K562 (cell line): ENCODE results near the gene ASPRV1. TPM values are rescaled to one million over a fixed set of nuclear protein-coding genes. Genes with fewer than 3 reads are reported as not detected.

Experiments
- CHD1 ChIP-seq: fragments of 200-600 bp; sonication (generic); IDR thresholded peaks from one replicate; pipeline ENCODE4 v1.6.1; 2012; ENCODE audit warnings: mild to moderate bottlenecking, moderate library complexity, low read length, inconsistent platforms
- GTF2E2 ChIP-seq: fragments of 200-800 bp; sonication (Bioruptor generic); IDR thresholded peaks from 2 replicates; pipeline ENCODE4 v1.6.1; 2016; ENCODE audit warnings: missing genetic modification characterization, missing compliant biosample characterization
- KHSRP ChIP-seq: fragments of 450-650 bp; IDR thresholded peaks from 2 replicates; pipeline ENCODE4 v1.6.1; 2017
- NELFE ChIP-seq: IDR thresholded peaks from 2 replicates; pipeline ENCODE4 v1.6.1; 2011; ENCODE audit warnings: mild to moderate bottlenecking; ENCODE audit not compliant: insufficient read depth, insufficient read length
- NUFIP1 ChIP-seq: fragments of 450-650 bp; IDR thresholded peaks from 2 replicates; pipeline ENCODE4 v1.6.1; 2018; ENCODE audit not compliant: partially characterized antibody
- PHF21A ChIP-seq: fragments of 450-650 bp; IDR thresholded peaks from 2 replicates; pipeline ENCODE4 v1.6.1; 2017; ENCODE audit warnings: low read depth, borderline replicate concordance
- RBM22 ChIP-seq: fragments of 200-400 bp; formaldehyde crosslinking; IDR thresholded peaks from 2 replicates; pipeline ENCODE4 v1.6.1; 2018; ENCODE audit warnings: low read length, low read depth; ENCODE audit not compliant: poor library complexity, severe bottlenecking
- SAFB ChIP-seq: fragments of 200-400 bp; formaldehyde crosslinking; IDR thresholded peaks from 2 replicates; pipeline ENCODE4 v1.6.1; 2017; ENCODE audit warnings: low read depth, low read length, borderline replicate concordance
- SP2 ChIP-seq: IDR thresholded peaks from 2 replicates; pipeline ENCODE4 v1.6.1; 2011; ENCODE audit warnings: mild to moderate bottlenecking, low read depth, low read length, moderate library complexity; ENCODE audit not compliant: poor library complexity, severe bottlenecking; ENCODE audit errors: extremely low read depth
- TAF1 ChIP-seq: IDR thresholded peaks from 2 replicates; pipeline ENCODE4 v1.6.1; 2011; ENCODE audit warnings: mild to moderate bottlenecking, low read length, moderate library complexity; ENCODE audit not compliant: insufficient read depth, control insufficient read depth, severe bottlenecking; ENCODE audit errors: extremely low read depth
- U2AF1 ChIP-seq: fragments of 200-400 bp; formaldehyde crosslinking; optimal IDR thresholded peaks from 2 replicates; pipeline ENCODE3; 2017; ENCODE audit warnings: mild to moderate bottlenecking, low read depth, low read length, moderate library complexity
- ZC3H4 ChIP-seq: sonication (generic); formaldehyde crosslinking; IDR thresholded peaks from 2 replicates; pipeline ENCODE4 v1.9.0; 2021; ENCODE audit warnings: missing genetic modification reagents, borderline replicate concordance
- ZNF347 ChIP-seq: fragments of 450-650 bp; formaldehyde crosslinking; IDR thresholded peaks from 2 replicates; pipeline ENCODE4 v1.4.0; 2020; ENCODE audit warnings: low read depth, mild to moderate bottlenecking, moderate library complexity
- polyA plus RNA-seq, 8 experiments: library from polyadenylated mRNA; depleted of rRNA in 4 of 8; stranded (reverse) in 5 of 8; unstranded in 3 of 8; fragments of >200 nt; fragmentation: Nextera tagmentation in 2 of 8; fragmentation: Illumina TruSeq in 1 of 8; extraction: Ambion mirVana in 2 of 8; extraction: Trizol in 1 of 8; gene quantifications; 2 replicates each; pipeline versions ENCODE4 v1.2.1 to v1.2.3, GENCODE V29; 2011 to 2014; ENCODE audit warnings: inconsistent platforms in 1 of 8, missing spikeins in 1 of 8
- total RNA-seq, 7 experiments: library from RNA; depleted of rRNA in 6 of 7; stranded (reverse); fragments of >200 nt in 6 of 7; fragmentation: Illumina TruSeq in 2 of 7; extraction: Trizol in 2 of 7; gene quantifications; 2 replicates each; pipeline versions ENCODE4 v1.2.1 to v1.2.3, GENCODE V29; 2011 to 2021; ENCODE audit warnings: low replicate concordance in 1 of 7
- TF ChIP-seq, protein P1 (sequence below), 2 experiments: fragments of 450-650 bp; IDR thresholded peaks; 2 replicates each; pipeline ENCODE4 v1.6.1; 2018; ENCODE audit warnings: mild to moderate bottlenecking in 2 of 2, low read depth in 1 of 2; ENCODE audit not compliant: partially characterized antibody in 2 of 2
- TF ChIP-seq, protein P2 (sequence below): fragments of 450-650 bp; IDR thresholded peaks from 2 replicates; pipeline ENCODE4 v1.6.1; 2017; ENCODE audit warnings: antibody characterized with exemption
- TF ChIP-seq, protein P3 (sequence below), 2 experiments: fragments of 450-650 bp; IDR thresholded peaks; 2 replicates each; pipeline ENCODE4 v1.6.1; 2016
- TF ChIP-seq, protein P4 (sequence below): fragments of 200-800 bp; sonication (Bioruptor generic); IDR thresholded peaks from 2 replicates; pipeline ENCODE4 v1.6.1; 2017; ENCODE audit warnings: missing genetic modification characterization, missing compliant biosample characterization

ASPRV1 gene
- total and polyA plus RNA-seq, 9 of the 15 experiments (the other 6 are each of a cell fraction or from before 2014, with no cell fraction given): 0.17 to 0.72 (median 0.47) TPM; not detected in 1

DNA sequence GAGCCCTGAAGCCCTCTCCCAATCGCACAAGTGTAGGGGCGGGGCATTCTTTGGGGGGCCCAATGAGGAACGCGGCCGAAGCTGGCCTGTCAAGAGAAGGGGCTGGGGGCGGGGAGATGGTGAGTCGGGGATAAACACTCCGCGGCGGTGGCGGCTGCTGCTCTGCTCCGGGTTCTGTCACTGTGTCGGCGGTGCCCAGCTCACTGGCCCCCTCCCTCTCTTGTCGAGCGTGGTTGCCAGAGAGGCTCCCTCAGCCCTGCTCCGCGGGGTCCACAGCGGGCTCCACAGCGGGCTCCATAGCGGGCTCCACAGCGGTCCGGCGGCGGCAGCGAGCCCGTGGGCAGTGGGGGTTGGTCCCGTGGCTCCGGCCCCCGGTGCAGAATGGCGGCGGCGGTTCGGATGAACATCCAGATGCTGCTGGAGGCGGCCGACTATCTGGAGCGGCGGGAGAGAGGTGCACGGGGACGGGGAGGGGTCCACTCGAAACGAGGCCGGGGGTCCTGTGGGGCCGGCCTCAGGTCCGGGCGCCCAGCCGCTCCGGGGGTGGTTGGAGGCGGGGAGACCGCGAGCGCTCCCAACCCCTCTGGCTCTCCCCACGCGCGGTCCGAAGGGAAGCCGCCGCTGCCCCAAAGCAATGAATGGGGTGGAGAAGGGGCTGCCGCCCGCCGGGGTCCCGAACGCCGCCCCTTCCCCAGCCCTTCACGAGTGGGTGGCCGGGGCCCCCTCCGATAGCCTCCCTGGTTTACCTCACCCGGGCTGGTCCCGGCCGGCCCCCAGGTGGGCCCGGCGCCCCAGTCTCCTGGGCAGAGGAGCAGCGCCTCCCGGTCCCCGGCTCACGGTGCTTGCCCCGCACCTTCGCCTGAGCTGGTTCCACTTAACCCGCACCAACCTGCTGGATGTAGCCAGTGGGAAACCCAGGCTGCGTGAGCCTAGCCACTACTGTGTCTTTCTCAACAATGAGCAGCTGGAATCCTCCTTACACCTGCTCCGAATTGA lies 46.2 kb downstream of the ASPRV1 start, which contains the start of gene MXD1 (continued):
- TF ChIP-seq RBM22 (peak; percentile 95), ZNF347 (CRISPR knock-in tag) (no peak), NUFIP1 (no peak), CHD1 (peak; percentile 42), GTF2E2 (peak; percentile 67; the same call in 1 of the 2 replicates), U2AF1 (peak; percentile 70), SAFB (peak; percentile 87), SP2 (peak; percentile 79), TAF1 (peak; percentile 94), ZC3H4 (CRISPR knock-in tag) (peak; percentile 70; the same call in 1 of the 2 replicates), KHSRP (no peak), NELFE (peak; percentile 43), PHF21A (no peak)
- TF ChIP-seq, protein P1, sequence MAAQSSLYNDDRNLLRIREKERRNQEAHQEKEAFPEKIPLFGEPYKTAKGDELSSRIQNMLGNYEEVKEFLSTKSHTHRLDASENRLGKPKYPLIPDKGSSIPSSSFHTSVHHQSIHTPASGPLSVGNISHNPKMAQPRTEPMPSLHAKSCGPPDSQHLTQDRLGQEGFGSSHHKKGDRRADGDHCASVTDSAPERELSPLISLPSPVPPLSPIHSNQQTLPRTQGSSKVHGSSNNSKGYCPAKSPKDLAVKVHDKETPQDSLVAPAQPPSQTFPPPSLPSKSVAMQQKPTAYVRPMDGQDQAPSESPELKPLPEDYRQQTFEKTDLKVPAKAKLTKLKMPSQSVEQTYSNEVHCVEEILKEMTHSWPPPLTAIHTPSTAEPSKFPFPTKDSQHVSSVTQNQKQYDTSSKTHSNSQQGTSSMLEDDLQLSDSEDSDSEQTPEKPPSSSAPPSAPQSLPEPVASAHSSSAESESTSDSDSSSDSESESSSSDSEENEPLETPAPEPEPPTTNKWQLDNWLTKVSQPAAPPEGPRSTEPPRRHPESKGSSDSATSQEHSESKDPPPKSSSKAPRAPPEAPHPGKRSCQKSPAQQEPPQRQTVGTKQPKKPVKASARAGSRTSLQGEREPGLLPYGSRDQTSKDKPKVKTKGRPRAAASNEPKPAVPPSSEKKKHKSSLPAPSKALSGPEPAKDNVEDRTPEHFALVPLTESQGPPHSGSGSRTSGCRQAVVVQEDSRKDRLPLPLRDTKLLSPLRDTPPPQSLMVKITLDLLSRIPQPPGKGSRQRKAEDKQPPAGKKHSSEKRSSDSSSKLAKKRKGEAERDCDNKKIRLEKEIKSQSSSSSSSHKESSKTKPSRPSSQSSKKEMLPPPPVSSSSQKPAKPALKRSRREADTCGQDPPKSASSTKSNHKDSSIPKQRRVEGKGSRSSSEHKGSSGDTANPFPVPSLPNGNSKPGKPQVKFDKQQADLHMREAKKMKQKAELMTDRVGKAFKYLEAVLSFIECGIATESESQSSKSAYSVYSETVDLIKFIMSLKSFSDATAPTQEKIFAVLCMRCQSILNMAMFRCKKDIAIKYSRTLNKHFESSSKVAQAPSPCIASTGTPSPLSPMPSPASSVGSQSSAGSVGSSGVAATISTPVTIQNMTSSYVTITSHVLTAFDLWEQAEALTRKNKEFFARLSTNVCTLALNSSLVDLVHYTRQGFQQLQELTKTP (IDR thresholded peaks at IDR 0.05; ENCODE audit: low read depth in 1 of 2, partially characterized antibody in 2 of 2): no peak
- TF ChIP-seq, protein P2, sequence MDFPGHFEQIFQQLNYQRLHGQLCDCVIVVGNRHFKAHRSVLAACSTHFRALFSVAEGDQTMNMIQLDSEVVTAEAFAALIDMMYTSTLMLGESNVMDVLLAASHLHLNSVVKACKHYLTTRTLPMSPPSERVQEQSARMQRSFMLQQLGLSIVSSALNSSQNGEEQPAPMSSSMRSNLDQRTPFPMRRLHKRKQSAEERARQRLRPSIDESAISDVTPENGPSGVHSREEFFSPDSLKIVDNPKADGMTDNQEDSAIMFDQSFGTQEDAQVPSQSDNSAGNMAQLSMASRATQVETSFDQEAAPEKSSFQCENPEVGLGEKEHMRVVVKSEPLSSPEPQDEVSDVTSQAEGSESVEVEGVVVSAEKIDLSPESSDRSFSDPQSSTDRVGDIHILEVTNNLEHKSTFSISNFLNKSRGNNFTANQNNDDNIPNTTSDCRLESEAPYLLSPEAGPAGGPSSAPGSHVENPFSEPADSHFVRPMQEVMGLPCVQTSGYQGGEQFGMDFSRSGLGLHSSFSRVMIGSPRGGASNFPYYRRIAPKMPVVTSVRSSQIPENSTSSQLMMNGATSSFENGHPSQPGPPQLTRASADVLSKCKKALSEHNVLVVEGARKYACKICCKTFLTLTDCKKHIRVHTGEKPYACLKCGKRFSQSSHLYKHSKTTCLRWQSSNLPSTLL: peak; percentile 79
- TF ChIP-seq, protein P3, sequence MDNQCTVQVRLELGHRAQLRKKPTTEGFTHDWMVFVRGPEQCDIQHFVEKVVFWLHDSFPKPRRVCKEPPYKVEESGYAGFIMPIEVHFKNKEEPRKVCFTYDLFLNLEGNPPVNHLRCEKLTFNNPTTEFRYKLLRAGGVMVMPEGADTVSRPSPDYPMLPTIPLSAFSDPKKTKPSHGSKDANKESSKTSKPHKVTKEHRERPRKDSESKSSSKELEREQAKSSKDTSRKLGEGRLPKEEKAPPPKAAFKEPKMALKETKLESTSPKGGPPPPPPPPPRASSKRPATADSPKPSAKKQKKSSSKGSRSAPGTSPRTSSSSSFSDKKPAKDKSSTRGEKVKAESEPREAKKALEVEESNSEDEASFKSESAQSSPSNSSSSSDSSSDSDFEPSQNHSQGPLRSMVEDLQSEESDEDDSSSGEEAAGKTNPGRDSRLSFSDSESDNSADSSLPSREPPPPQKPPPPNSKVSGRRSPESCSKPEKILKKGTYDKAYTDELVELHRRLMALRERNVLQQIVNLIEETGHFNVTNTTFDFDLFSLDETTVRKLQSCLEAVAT (IDR thresholded peaks at IDR 0.05): peak; percentile 15 to 87; a peak in 3 of 4 replicates
- TF ChIP-seq, protein P4, sequence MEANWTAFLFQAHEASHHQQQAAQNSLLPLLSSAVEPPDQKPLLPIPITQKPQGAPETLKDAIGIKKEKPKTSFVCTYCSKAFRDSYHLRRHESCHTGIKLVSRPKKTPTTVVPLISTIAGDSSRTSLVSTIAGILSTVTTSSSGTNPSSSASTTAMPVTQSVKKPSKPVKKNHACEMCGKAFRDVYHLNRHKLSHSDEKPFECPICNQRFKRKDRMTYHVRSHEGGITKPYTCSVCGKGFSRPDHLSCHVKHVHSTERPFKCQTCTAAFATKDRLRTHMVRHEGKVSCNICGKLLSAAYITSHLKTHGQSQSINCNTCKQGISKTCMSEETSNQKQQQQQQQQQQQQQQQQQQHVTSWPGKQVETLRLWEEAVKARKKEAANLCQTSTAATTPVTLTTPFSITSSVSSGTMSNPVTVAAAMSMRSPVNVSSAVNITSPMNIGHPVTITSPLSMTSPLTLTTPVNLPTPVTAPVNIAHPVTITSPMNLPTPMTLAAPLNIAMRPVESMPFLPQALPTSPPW (CRISPR knock-in tag): peak; percentile 72
